HL-60 (cell line): Measurements from ENCODE around the gene LARP4B.

ENCODE experiments used
- DNase-seq, 2 experiments: peaks; one replicate each; pipeline ENCODE4 v3.0.0-alpha.2; 2010 to 2020; ENCODE audit warnings: low read depth in 1 of 2, low spot score in 1 of 2
- H3K27ac ChIP-seq: fragments of 250-450 bp; sonication (Bioruptor Pico); replicated peaks from 2 replicates; pipeline ENCODE4 v1.5.1; 2020; ENCODE audit warnings: mild to moderate bottlenecking, moderate library complexity
- H3K27me3 ChIP-seq: fragments of 250-450 bp; sonication (Bioruptor Pico); 2 replicates; pipeline ENCODE4 v1.5.1; 2021; ENCODE audit warnings: mild to moderate bottlenecking, moderate library complexity; ENCODE audit not compliant: insufficient read depth, poor library complexity, severe bottlenecking
- H3K4me3 ChIP-seq: replicated peaks from 2 replicates; pipeline ENCODE4 v1.5.1; 2011; ENCODE audit warnings: mild to moderate bottlenecking, control low read depth, low read length; ENCODE audit not compliant: insufficient read depth
- CTCF ChIP-seq: IDR thresholded peaks from one replicate; pipeline ENCODE4 v1.5.1; 2011; ENCODE audit warnings: low read length, control low read depth, inconsistent platforms; ENCODE audit not compliant: insufficient read depth
- GABPA ChIP-seq: IDR thresholded peaks from 2 replicates; pipeline ENCODE4 v1.6.1; 2012; ENCODE audit warnings: low read depth
- POLR2AphosphoS5 ChIP-seq: IDR thresholded peaks from 2 replicates; pipeline ENCODE4 v1.6.1; 2012; ENCODE audit warnings: low read depth
- SPI1 ChIP-seq: IDR thresholded peaks from 2 replicates; pipeline ENCODE4 v1.6.1; 2012; ENCODE audit warnings: low read depth, mild to moderate bottlenecking, borderline replicate concordance
- TF ChIP-seq, protein P1 (sequence below): IDR thresholded peaks from 2 replicates; pipeline ENCODE4 v1.6.1; 2012; ENCODE audit warnings: low read depth; ENCODE audit not compliant: insufficient replicate concordance

Gene LARP4B

GRCh38 chr10:774661-775244 lies 156.8 kb downstream of the LARP4B start:
- H3K4me3 ChIP-seq = no peak overlapping the region
- DNase-seq = no peak
- H3K27ac ChIP-seq = no peak overlapping the region
- no peaks in the 10 kb centered on the region for H3K27me3 ChIP-seq
- TF ChIP-seq, protein P1, sequence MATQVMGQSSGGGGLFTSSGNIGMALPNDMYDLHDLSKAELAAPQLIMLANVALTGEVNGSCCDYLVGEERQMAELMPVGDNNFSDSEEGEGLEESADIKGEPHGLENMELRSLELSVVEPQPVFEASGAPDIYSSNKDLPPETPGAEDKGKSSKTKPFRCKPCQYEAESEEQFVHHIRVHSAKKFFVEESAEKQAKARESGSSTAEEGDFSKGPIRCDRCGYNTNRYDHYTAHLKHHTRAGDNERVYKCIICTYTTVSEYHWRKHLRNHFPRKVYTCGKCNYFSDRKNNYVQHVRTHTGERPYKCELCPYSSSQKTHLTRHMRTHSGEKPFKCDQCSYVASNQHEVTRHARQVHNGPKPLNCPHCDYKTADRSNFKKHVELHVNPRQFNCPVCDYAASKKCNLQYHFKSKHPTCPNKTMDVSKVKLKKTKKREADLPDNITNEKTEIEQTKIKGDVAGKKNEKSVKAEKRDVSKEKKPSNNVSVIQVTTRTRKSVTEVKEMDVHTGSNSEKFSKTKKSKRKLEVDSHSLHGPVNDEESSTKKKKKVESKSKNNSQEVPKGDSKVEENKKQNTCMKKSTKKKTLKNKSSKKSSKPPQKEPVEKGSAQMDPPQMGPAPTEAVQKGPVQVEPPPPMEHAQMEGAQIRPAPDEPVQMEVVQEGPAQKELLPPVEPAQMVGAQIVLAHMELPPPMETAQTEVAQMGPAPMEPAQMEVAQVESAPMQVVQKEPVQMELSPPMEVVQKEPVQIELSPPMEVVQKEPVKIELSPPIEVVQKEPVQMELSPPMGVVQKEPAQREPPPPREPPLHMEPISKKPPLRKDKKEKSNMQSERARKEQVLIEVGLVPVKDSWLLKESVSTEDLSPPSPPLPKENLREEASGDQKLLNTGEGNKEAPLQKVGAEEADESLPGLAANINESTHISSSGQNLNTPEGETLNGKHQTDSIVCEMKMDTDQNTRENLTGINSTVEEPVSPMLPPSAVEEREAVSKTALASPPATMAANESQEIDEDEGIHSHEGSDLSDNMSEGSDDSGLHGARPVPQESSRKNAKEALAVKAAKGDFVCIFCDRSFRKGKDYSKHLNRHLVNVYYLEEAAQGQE = no peak
- TF ChIP-seq SPI1 (no peak), GABPA (no peak), POLR2AphosphoS5 (no peak), CTCF (no peak)

- TF ChIP-seq POLR2AphosphoS5 (no peak), GABPA (no peak), SPI1 (no peak)
- TF ChIP-seq, protein P1 = no peak
- Histone ChIP-seq H3K27me3 (no peaks in the 10 kb centered on the region), H3K27ac (no peak overlapping the region), H3K4me3 (no peak overlapping the region)
- DNase-seq = no peak
Measured at GRCh38 chr10:774223-774622, 157.3 kb downstream of the LARP4B start.

DNA sequence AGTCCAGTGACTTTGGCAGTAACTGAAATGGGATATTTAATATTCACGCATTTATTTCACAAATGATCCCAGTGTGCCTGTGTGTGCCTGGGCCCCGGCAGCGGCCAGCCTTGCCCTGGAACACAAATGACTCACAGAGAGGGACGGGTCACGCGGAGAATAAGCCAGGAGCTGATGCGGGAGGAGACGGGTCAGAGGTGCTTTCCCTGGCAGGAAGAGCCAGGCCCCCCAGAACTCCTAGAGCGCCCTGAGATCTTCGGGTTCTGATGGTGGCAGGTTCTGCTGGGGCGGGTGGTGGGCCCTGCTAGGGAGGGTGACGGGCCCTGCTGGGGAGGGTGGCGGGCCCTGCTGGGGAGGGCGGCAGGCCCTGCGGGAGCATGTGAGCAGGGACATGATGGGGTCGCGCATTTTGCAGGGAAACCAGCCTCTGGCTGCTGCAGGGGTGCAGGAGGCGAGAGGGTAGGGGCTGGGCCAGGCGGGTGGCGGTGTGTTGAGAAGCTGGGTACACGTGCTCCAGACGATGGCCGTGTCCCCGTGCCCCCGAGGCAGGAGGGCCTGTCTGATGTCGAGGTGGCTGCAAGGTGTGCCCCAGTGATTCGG lies 157.8 kb downstream of the LARP4B start:
- Histone ChIP-seq H3K27me3 (no peaks in the 10 kb centered on the region), H3K27ac (no peak overlapping the region), H3K4me3 (no peak overlapping the region)
- no peak for DNase-seq
- TF ChIP-seq, protein P1 = no peak
- TF ChIP-seq SPI1 = no peak

DNA sequence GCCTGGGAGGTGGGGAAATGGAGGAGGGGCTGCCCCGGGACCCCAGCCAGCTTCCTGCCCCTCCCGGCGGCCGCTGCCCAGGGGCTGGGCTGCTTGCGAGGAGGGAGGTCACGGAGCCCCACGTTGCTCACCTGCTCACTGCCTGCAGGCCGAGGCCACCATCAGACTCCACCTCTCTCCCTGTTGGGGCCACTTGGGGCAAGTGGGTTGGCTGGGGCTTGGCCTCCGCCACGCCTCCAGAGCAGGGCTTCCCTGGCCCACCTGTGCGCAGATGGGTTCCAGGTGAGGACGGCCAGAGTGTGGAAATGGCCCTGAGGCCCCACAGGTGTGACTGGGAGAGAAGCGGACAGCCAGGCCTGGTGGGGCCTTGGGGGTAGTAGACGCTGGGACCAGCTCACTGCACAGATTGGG lies 159.3 kb downstream of the LARP4B start:
- no peak overlapping the region for H3K4me3 ChIP-seq
- DNase-seq = no peak

More for the DNA sequence above, 159.3 kb downstream of the LARP4B start:
- Histone ChIP-seq H3K27ac (no peak overlapping the region), H3K27me3 (no peaks in the 10 kb centered on the region)
- TF ChIP-seq POLR2AphosphoS5 (no peak), SPI1 (no peak), GABPA (no peak), CTCF (no peak)
- TF ChIP-seq, protein P1 = no peak
